ENCODE measurements around the gene ZFYVE1. TPM values are rescaled to one million over a fixed set of nuclear protein-coding genes. Genes with fewer than 3 reads are reported as not detected.

The ZFYVE1 gene
- total RNA-seq, 2 donors from 2014 or later: 16.6 to 31.7 TPM

GRCh38 chr14:72929316-72930080, 97.4 kb downstream of the ZFYVE1 start:
- no peaks in the 10 kb centered on the region for H3K4me1 ChIP-seq (replicated peaks)
- H3K27ac ChIP-seq: no peak overlapping the region
- H3K27me3 ChIP-seq (replicated peaks; ENCODE audit: insufficient read depth): no peaks in the 10 kb centered on the region
- no peaks in the 10 kb centered on the region for H3K36me3 ChIP-seq
- no peaks in the 10 kb centered on the region for H3K9me3 ChIP-seq
- TF ChIP-seq POLR2A (IDR thresholded peaks at IDR 0.05) (no peak), CTCF (IDR thresholded peaks at IDR 0.05) (no peak), POLR2AphosphoS5 (IDR thresholded peaks at IDR 0.05) (no peak)
- H3K4me3 ChIP-seq: no peak overlapping the region
- WGBS: 89% methylated on average over 43 of the region's 43 CpGs
- intact Hi-C loops (cut with DNase I): no loop called here
- DNase-seq (ENCODE audit: low spot score): no peak

- Histone ChIP-seq H3K36me3 (no peaks in the 10 kb centered on the region), H3K4me1 (replicated peaks) (no peaks in the 10 kb centered on the region), H3K9me3 (no peaks in the 10 kb centered on the region), H3K4me3 (no peak overlapping the region), H3K27me3 (replicated peaks; ENCODE audit: insufficient read depth) (no peaks in the 10 kb centered on the region), H3K27ac (no peak overlapping the region)
- TF ChIP-seq CTCF (IDR thresholded peaks at IDR 0.05) (no peak), POLR2AphosphoS5 (IDR thresholded peaks at IDR 0.05) (no peak)
- intact Hi-C loops (cut with DNase I): no loop called here
- 93% methylated on average over 21 of the region's 21 CpGs for WGBS
- no peak for DNase-seq (ENCODE audit: low spot score)
Measured at GRCh38 chr14:72928872-72929271, 98.0 kb downstream of the ZFYVE1 start.

- Histone ChIP-seq H3K9me3 (no peaks in the 10 kb centered on the region), H3K4me1 (replicated peaks) (no peaks in the 10 kb centered on the region), H3K27me3 (replicated peaks; ENCODE audit: insufficient read depth) (no peaks in the 10 kb centered on the region), H3K36me3 (no peaks in the 10 kb centered on the region), H3K27ac (peak within 1 kb of the TSS; percentile 33 to 53), H3K4me3 (peak within 1 kb of the TSS; percentile 53 to 55)
- peak in 1 of 4 experiments; percentile 7 for TF ChIP-seq CTCF (IDR thresholded peaks at IDR 0.05)
- peak; percentile 89 for TF ChIP-seq POLR2AphosphoS5 (IDR thresholded peaks at IDR 0.05)
- TF ChIP-seq POLR2A (IDR thresholded peaks at IDR 0.05): no peak
- 1% methylated on average over 49 of the region's 59 CpGs for WGBS
- intact Hi-C loops (cut with DNase I): no loop called here
- peak; percentile 97 for DNase-seq (ENCODE audit: low spot score)
Measured at GRCh38 chr14:72926292-72927028, 100.4 kb downstream of the ZFYVE1 start, which contains the start of gene DCAF4. TSS of gene DCAF4 (plus strand) at chr14:72926464. CDS start at chr14:72937979, 11,515 bp downstream.

GRCh38 chr14:72925815-72926291, 101.1 kb downstream of the ZFYVE1 start:
- no peak for DNase-seq (ENCODE audit: low spot score)
- no peaks in the 10 kb centered on the region for H3K36me3 ChIP-seq
- no peaks in the 10 kb centered on the region for H3K4me1 ChIP-seq (replicated peaks)
- H3K9me3 ChIP-seq: no peaks in the 10 kb centered on the region
- no peaks in the 10 kb centered on the region for H3K27me3 ChIP-seq (replicated peaks; ENCODE audit: insufficient read depth)
- H3K4me3 ChIP-seq: peak overlapping the region; percentile 53 to 55
- H3K27ac ChIP-seq: no peak overlapping the region
- intact Hi-C loops (cut with DNase I): no loop called here
- WGBS: 4% methylated on average over 33 of the region's 33 CpGs
- no peak for TF ChIP-seq POLR2AphosphoS5 (IDR thresholded peaks at IDR 0.05)

GRCh38 chr14:72925171-72925759, 101.6 kb downstream of the ZFYVE1 start:
- H3K4me3 ChIP-seq: peak overlapping the region in 1 of 2 donors; percentile 53
- DNase-seq (ENCODE audit: low spot score): no peak
- no peak for TF ChIP-seq CTCF (IDR thresholded peaks at IDR 0.05)
- no peak for TF ChIP-seq POLR2A (IDR thresholded peaks at IDR 0.05)
- TF ChIP-seq POLR2AphosphoS5 (IDR thresholded peaks at IDR 0.05): no peak
- intact Hi-C loops (cut with DNase I): no loop called here
- no peaks in the 10 kb centered on the region for H3K27me3 ChIP-seq (replicated peaks; ENCODE audit: insufficient read depth)
- 80% methylated on average over 22 of the region's 22 CpGs for WGBS
- H3K4me1 ChIP-seq (replicated peaks): no peaks in the 10 kb centered on the region
- no peaks in the 10 kb centered on the region for H3K9me3 ChIP-seq
- no peaks in the 10 kb centered on the region for H3K36me3 ChIP-seq
- no peak overlapping the region for H3K27ac ChIP-seq

Measured in prostate gland (tissue), 2 donors.